Measurements from ENCODE around the gene ZNF503.

ZNF503 gene

GRCh38 chr10:75401569-75402485 lies at the start of gene ZNF503:
ZNF503 (minus strand) TSS chr10:75401764; CDS start chr10:75401419, 345 bp downstream.
- POLR2A ChIA-PET (ENCODE audit: low non-redundant PET): interaction anchor here (0.5 to 2.3 kb wide), 9 partner anchors 8 to 580 kb away, joined by 3 to 12 read pairs (median 3); no protein-coding TSS in a partner anchor
- CTCF ChIA-PET: interaction anchor here (0.5 to 1.5 kb wide), 11 partner anchors 8 to 667 kb away, joined by 3 to 6 read pairs (median 3); no protein-coding TSS in a partner anchor
- DNase-seq (ENCODE audit: low spot score): peak; percentile 97
- peak within 1 kb of the TSS; percentile 97 for H3K27ac ChIP-seq
- TF ChIP-seq, protein P1, sequence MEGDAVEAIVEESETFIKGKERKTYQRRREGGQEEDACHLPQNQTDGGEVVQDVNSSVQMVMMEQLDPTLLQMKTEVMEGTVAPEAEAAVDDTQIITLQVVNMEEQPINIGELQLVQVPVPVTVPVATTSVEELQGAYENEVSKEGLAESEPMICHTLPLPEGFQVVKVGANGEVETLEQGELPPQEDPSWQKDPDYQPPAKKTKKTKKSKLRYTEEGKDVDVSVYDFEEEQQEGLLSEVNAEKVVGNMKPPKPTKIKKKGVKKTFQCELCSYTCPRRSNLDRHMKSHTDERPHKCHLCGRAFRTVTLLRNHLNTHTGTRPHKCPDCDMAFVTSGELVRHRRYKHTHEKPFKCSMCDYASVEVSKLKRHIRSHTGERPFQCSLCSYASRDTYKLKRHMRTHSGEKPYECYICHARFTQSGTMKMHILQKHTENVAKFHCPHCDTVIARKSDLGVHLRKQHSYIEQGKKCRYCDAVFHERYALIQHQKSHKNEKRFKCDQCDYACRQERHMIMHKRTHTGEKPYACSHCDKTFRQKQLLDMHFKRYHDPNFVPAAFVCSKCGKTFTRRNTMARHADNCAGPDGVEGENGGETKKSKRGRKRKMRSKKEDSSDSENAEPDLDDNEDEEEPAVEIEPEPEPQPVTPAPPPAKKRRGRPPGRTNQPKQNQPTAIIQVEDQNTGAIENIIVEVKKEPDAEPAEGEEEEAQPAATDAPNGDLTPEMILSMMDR (conservative IDR thresholded peaks at IDR 0.05; ENCODE audit: low read depth): no peak

DNA sequence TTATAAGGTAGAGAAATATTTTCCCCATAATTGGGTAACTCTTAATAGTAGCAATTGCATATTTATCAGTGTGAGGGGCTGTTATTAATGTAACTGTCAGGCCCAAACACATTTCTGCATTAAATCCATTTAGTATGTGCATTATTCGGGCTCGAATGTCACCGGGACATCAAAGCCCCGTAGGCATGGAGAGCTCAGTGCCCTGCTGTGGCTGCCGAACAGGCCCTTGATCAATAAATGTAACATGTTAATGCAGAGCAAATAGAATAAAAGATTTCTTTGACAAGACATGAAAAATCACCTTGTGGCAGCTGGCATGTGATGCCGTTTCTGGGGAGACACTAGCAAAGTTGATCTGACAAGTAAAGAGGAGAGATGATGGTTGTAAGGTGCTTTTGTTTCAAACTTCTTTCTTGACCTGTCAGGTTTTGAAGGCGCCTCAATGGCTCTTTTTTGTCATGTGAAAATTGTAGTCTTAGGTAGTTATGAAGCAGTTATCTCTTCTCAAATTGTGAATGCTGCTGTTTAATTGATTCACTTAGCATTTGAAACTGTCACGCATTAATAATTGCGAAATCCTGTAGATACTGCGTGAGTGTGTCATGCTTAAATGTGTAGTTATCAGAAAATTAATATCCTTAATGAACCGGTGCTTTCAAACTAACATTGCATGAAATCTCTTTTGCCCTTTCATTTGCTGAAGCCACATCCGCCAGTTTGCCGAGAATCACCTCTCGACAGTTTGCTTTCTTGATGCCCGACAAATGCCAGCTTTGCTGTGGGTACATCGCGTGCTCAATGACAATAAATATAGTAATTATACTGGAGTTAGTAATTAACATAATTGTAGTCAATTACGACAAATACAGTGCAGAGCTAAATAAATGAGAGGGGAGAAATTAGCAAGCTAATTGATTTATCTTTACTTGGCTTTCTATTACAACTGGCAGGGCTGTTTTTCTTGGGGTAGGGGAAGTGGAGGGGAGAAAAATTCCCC lies 49.4 kb upstream of the ZNF503 start:
- TF ChIP-seq, protein P1 (conservative IDR thresholded peaks at IDR 0.05; ENCODE audit: low read depth): no peak

GRCh38 chr10:75450075-75450445 lies 48.5 kb upstream of the ZNF503 start:
- no peak for DNase-seq (ENCODE audit: low spot score)
- POLR2A ChIA-PET (ENCODE audit: low non-redundant PET): no interaction called here
- CTCF ChIA-PET: no interaction called here
- TF ChIP-seq, protein P1 (conservative IDR thresholded peaks at IDR 0.05; ENCODE audit: low read depth): no peak
- H3K27ac ChIP-seq: no peak overlapping the region

More for the DNA sequence above, 49.4 kb upstream of the ZNF503 start:
- no peak overlapping the region for H3K27ac ChIP-seq
- CTCF ChIA-PET: interaction anchor here (0.6 kb wide), 1 partner anchor 780 kb away, joined by 4 read pairs; no protein-coding TSS in a partner anchor
- no peak for DNase-seq (ENCODE audit: low spot score)
- POLR2A ChIA-PET (ENCODE audit: low non-redundant PET): no interaction called here

DNA sequence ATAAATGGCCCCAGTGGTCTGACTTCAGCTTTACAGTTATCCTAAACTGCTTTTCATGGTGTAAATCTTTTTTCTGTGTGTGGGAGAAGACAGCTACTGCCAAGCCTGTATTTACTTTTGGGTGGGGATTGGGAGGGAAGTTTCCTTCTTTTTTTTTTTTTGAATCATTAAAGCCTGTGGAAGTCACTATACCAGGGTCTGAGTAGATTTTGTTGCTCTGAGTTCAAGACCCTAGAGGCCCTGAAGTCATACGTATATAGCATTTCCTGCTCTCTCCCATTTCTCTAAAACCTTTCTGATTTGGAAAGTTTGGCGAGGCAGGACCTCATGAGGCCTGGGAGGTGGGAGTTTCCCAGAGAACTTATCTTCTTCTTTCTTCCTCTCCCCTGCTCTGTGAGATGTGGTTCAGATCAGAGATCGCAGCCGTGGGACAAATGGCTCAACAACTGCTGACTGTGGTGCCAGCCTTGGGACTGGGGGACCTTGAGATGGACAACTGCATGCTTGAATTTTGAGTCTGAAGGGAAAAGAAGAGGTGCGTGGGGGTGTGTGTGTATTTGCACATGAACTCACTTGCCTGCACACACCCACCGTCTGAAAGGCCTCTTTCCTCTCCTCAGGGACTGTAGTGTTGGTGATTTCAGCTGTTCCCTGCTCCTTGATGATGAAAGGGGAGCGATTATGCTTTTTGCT lies 48.0 kb upstream of the ZNF503 start:
- TF ChIP-seq, protein P1 (conservative IDR thresholded peaks at IDR 0.05; ENCODE audit: low read depth): no peak
- CTCF ChIA-PET: no interaction called here
- POLR2A ChIA-PET (ENCODE audit: low non-redundant PET): no interaction called here
- no peak for DNase-seq (ENCODE audit: low spot score)
- no peak overlapping the region for H3K27ac ChIP-seq

- ChIA-PET POLR2A (ENCODE audit: low non-redundant PET) (no interaction called here), CTCF (interaction anchor here (0.6 kb wide), 1 partner anchor 47 kb away, joined by 3 read pairs; no protein-coding TSS in a partner anchor)
- TF ChIP-seq, protein P1 (conservative IDR thresholded peaks at IDR 0.05; ENCODE audit: low read depth): no peak
- DNase-seq (ENCODE audit: low spot score): no peak
- H3K27ac ChIP-seq: no peak overlapping the region
Observed at GRCh38 chr10:75448166-75448565, 46.6 kb upstream of the ZNF503 start.
